Suprapubic skin (tissue), 4 donors: Measurements from ENCODE around the gene FLYWCH1. TPM values are rescaled to one million over a fixed set of nuclear protein-coding genes. Genes with fewer than 3 reads are reported as not detected.

Experiments used
- DNase-seq, 2 donors: peaks; one replicate each; pipeline ENCODE4 v3.0.0-alpha.2; 2019; ENCODE audit warnings: low spot score in 2 of 2
- H3K27ac ChIP-seq: fragments of 200-600 bp; sonication (generic); one replicate; pipeline ENCODE4 v1.5.1; 2019
- H3K27me3 ChIP-seq: fragments of 200-600 bp; sonication (generic); one replicate; pipeline ENCODE4 v1.5.1; 2019
- H3K36me3 ChIP-seq: fragments of 200-600 bp; sonication (generic); one replicate; pipeline ENCODE4 v1.5.1; 2019
- H3K4me1 ChIP-seq: fragments of 200-600 bp; sonication (generic); one replicate; pipeline ENCODE4 v1.5.1; 2019
- H3K4me3 ChIP-seq: fragments of 200-600 bp; sonication (generic); one replicate; pipeline ENCODE4 v1.5.1; 2019; ENCODE audit warnings: mild to moderate bottlenecking
- H3K9me3 ChIP-seq: fragments of 200-600 bp; sonication (generic); one replicate; pipeline ENCODE4 v1.5.1; 2019
- CTCF ChIP-seq, 2 donors: fragments of 200-600 bp in 1 of 2; fragments of 450-650 bp in 1 of 2; sonication (generic) in 1 of 2; IDR thresholded peaks; one replicate each; pipeline ENCODE4 v1.5.1; 2016 to 2019; ENCODE audit warnings: antibody characterized with exemption in 2 of 2, mild to moderate bottlenecking in 1 of 2, moderate library complexity in 1 of 2
- EP300 ChIP-seq: sonication (generic); formaldehyde crosslinking; IDR thresholded peaks from one replicate; pipeline ENCODE4 v1.6.1; 2017; ENCODE audit warnings: antibody characterized with exemption
- POLR2A ChIP-seq, 2 donors: fragments of 450-650 bp; IDR thresholded peaks; one replicate each; pipeline ENCODE4 v1.6.1; 2017; ENCODE audit warnings: antibody characterized with exemption in 2 of 2, mild to moderate bottlenecking in 2 of 2, moderate library complexity in 2 of 2
- POLR2AphosphoS5 ChIP-seq, 3 donors: sonication (generic); formaldehyde crosslinking; IDR thresholded peaks; one replicate each; pipeline ENCODE4 v1.6.1; 2017; ENCODE audit warnings: antibody characterized with exemption in 3 of 3
- WGBS: methylation state at CpG from one replicate; pipeline ENCODE4 v1.1.5; 2018; 5-methylcytosine and 5-hydroxymethylcytosine counted together
- total RNA-seq, 4 donors: library from RNA; depleted of rRNA; stranded (reverse); fragments of >200 nt; gene quantifications; one replicate each; pipeline ENCODE4 v1.1.0, GENCODE V29; 2016

FLYWCH1 gene
- total RNA-seq, 4 donors from 2014 or later, result 32.7 to 81.8 (median 52.1) TPM

DNA sequence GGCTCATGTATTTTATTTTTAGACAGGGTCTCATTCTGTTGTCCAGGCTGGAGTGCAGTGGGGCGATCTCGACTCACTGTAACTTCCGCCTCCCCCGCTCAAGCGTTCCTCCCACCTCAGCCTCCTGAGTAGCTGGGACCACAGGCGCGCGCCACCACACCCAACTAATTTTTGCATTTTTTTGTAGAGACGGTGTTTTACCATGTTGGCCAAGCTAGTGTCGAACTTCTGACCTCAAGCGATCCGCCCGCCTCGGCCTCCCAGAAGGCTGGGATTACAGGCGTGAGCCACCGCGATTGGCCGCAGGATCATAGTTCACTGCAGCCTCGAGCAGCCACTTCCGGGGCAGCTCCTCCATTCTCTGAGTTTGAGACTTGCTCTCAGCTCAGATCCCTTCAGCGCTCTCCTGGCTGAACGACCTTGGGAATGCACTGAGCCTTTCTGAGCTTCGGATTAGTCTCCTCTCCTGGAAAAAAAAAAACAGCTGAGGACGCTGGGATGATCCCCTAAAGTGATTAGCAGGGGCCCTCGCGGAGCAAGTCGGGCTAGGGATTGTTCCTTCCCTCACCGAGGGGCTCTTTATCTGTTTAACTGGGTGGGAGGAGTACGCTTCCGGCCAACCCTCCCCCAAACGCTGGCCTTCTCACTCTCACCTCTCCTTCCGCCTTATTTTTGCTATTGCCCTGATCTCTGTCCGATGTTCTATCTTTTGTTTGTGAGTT lies 69.6 kb downstream of the FLYWCH1 start:
- 67% methylated on average over 31 of the region's 33 CpGs for WGBS
- TF ChIP-seq POLR2A (IDR thresholded peaks at IDR 0.05) (no peak), POLR2AphosphoS5 (IDR thresholded peaks at IDR 0.05) (no peak)
- Histone ChIP-seq H3K27ac (no peak overlapping the region), H3K27me3 (peaks cover 7% of the 10 kb centered on the region), H3K9me3 (no peaks in the 10 kb centered on the region), H3K36me3 (no peaks in the 10 kb centered on the region), H3K4me3 (peak overlapping the region; percentile 80), H3K4me1 (peaks cover 39% of the 10 kb centered on the region)
- no peak for DNase-seq

GRCh38 chr16:2981899-2982250 lies 70.1 kb downstream of the FLYWCH1 start:
- H3K36me3 ChIP-seq, result no peaks in the 10 kb centered on the region
- no peak for DNase-seq
- H3K27me3 ChIP-seq, result peaks cover 7% of the 10 kb centered on the region
- no peak overlapping the region for H3K27ac ChIP-seq
- WGBS, result 80% methylated on average over 4 of the region's 4 CpGs
- TF ChIP-seq EP300, result no peak
- H3K4me3 ChIP-seq, result no peak overlapping the region
- peaks cover 45% of the 10 kb centered on the region for H3K4me1 ChIP-seq
- no peaks in the 10 kb centered on the region for H3K9me3 ChIP-seq

DNA sequence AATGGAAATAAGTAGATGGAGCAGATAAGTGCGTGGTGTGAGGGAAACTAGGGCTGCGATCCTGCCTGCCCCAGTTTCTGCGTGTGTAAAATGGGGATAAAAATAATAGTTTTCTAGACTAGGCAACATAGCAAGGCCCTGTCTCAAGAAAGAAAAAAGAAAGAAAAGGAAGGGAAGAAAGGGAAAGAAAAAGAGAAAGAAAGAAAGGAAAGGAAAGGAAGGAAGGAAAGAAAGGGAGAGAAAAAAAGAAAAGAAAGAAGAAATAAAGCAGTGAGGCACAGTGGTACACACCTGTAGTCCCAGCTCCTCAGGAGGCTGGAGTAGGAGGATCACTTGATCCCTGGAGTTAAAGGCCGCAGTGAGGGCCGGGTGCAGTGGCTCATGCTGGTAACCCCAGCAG lies 70.7 kb downstream of the FLYWCH1 start:
- peaks cover 48% of the 10 kb centered on the region for H3K4me1 ChIP-seq
- TF ChIP-seq POLR2A (IDR thresholded peaks at IDR 0.05) (no peak), POLR2AphosphoS5 (IDR thresholded peaks at IDR 0.05) (no peak), EP300 (no peak), CTCF (IDR thresholded peaks at IDR 0.05) (no peak)

GRCh38 chr16:2983706-2984136 lies 72.0 kb downstream of the FLYWCH1 start:
- TF ChIP-seq POLR2A (IDR thresholded peaks at IDR 0.05) (no peak), POLR2AphosphoS5 (IDR thresholded peaks at IDR 0.05) (no peak), EP300 (no peak), CTCF (IDR thresholded peaks at IDR 0.05) (peak; percentile 74 to 99)

More for the DNA sequence above, 70.7 kb downstream of the FLYWCH1 start:
- Histone ChIP-seq H3K27ac (no peak overlapping the region), H3K36me3 (no peaks in the 10 kb centered on the region), H3K27me3 (peaks cover 13% of the 10 kb centered on the region), H3K4me3 (no peak overlapping the region), H3K9me3 (no peaks in the 10 kb centered on the region)
- no peak for DNase-seq
- WGBS, result 65% methylated on average over 5 of the region's 5 CpGs

GRCh38 chr16:2985462-2985861 lies 73.7 kb downstream of the FLYWCH1 start:
- 54% methylated on average over 3 of the region's 9 CpGs for WGBS

More at GRCh38 chr16:2983706-2984136, 72.0 kb downstream of the FLYWCH1 start:
- no peaks in the 10 kb centered on the region for H3K9me3 ChIP-seq
- H3K36me3 ChIP-seq, result no peaks in the 10 kb centered on the region
- peak; percentile 85 to 90 for DNase-seq
- H3K27ac ChIP-seq, result no peak overlapping the region
- WGBS, result 10% methylated on average over 33 of the region's 42 CpGs
- peak overlapping the region; percentile 23 for H3K4me3 ChIP-seq
- peaks cover 26% of the 10 kb centered on the region for H3K27me3 ChIP-seq
- H3K4me1 ChIP-seq, result peaks cover 48% of the 10 kb centered on the region

More at GRCh38 chr16:2985462-2985861, 73.7 kb downstream of the FLYWCH1 start:
- Histone ChIP-seq H3K27ac (no peak overlapping the region), H3K36me3 (no peaks in the 10 kb centered on the region), H3K9me3 (no peaks in the 10 kb centered on the region), H3K4me1 (peaks cover 40% of the 10 kb centered on the region), H3K4me3 (no peak overlapping the region), H3K27me3 (peaks cover 34% of the 10 kb centered on the region)
- DNase-seq, result no peak
- TF ChIP-seq EP300, result no peak
- TF ChIP-seq CTCF (IDR thresholded peaks at IDR 0.05), result no peak
- TF ChIP-seq POLR2AphosphoS5 (IDR thresholded peaks at IDR 0.05), result no peak
- no peak for TF ChIP-seq POLR2A (IDR thresholded peaks at IDR 0.05)
